Measurements from ENCODE around the gene PHC2. TPM values are rescaled to one million over a fixed set of nuclear protein-coding genes. Genes with fewer than 3 reads are reported as not detected.

Gene PHC2
- total and polyA plus RNA-seq, 2 of the 13 experiments (the other 11 are each of a cell fraction or from before 2014, with no cell fraction given): 52.5 to 84.9 TPM

GRCh38 chr1:33323663-33324477, 107.0 kb downstream of the PHC2 start:
- ATAC-seq: no peak
- in situ Hi-C loops (cut with HindIII; ENCODE audit: extremely low pct_ligation_motif_present, low pct_unique_long_range_greater_than_20kb) (no loop called here), intact Hi-C loops (cut with micrococcal nuclease; ENCODE audit: unreplicated experiment) (no loop called here)
- H3K27me3 ChIP-seq (ENCODE audit: control insufficient read depth in 1 of 2, insufficient read depth in 2 of 2, low read length in 2 of 2): peaks cover 2 to 3% of the 10 kb centered on the region in 2 experiments; a peak in 3 of 5 replicates
- peaks cover 15% of the 10 kb centered on the region; the same call in 1 of the 2 replicates for H4K20me1 ChIP-seq (ENCODE audit: insufficient read depth, low read length)
- CTCF ChIA-PET (ENCODE audit: low intra/inter-chr PET ratio, low total read pairs): no interaction called here
- WGBS (ENCODE audit: low lambda C conversion rate): 92% methylated on average over 12 of the region's 14 CpGs
- POLR2A ChIA-PET: interaction anchor here (1.0 to 1.3 kb wide), 2 partner anchors 10 to 23 kb away, joined by 3 to 4 read pairs; no protein-coding TSS in a partner anchor
- H3K4me1 ChIP-seq (ENCODE audit: insufficient read depth, low read length): no peaks in the 10 kb centered on the region
- H3K4me2 ChIP-seq (ENCODE audit: low read depth, low read length): no peak overlapping the region
- no peaks in the 10 kb centered on the region for H3K79me2 ChIP-seq (ENCODE audit: insufficient read depth, low read length)
- no TSS peak for BruUV-seq (replicated peaks)
- no peaks in the 10 kb centered on the region for H3K9me3 ChIP-seq (ENCODE audit: low read length)
- H2AFZ ChIP-seq (ENCODE audit: low read length): no peak overlapping the region
- H3K9ac ChIP-seq (ENCODE audit: insufficient read depth, low read depth, low read length): no peak overlapping the region
- H3K27ac ChIP-seq (ENCODE audit: extremely low read length, insufficient read depth, low read length): no peak overlapping the region
- TF ChIP-seq RBM22 (optimal IDR thresholded peaks at IDR 0.05; ENCODE audit: low read length) (peak; percentile 24), ZNF562 (CRISPR knock-in tag; IDR thresholded peaks at IDR 0.05; ENCODE audit: borderline replicate concordance) (no peak)
- peaks cover 32 to 61% of the 10 kb centered on the region in 2 experiments for H3K36me3 ChIP-seq (replicated peaks in 1 of 2; ENCODE audit: control insufficient read depth in 1 of 2, insufficient read depth in 2 of 2, low read length in 2 of 2)
- no peak overlapping the region for H3K4me3 ChIP-seq (replicated peaks in 1 of 3; ENCODE audit: insufficient read depth in 1 of 3, low read depth in 2 of 3, low read length in 3 of 3)
- DNase-seq (ENCODE audit: low spot score): no peak
- FAIRE-seq: no peak

GRCh38 chr1:33322870-33323585, 107.9 kb downstream of the PHC2 start:
- Histone ChIP-seq H3K27ac (ENCODE audit: extremely low read length, insufficient read depth, low read length) (no peak overlapping the region), H3K79me2 (ENCODE audit: insufficient read depth, low read length) (no peaks in the 10 kb centered on the region), H3K9ac (ENCODE audit: insufficient read depth, low read depth, low read length) (no peak overlapping the region), H2AFZ (ENCODE audit: low read length) (no peak overlapping the region), H3K4me1 (ENCODE audit: insufficient read depth, low read length) (no peaks in the 10 kb centered on the region), H3K4me2 (ENCODE audit: low read depth, low read length) (no peak overlapping the region), H3K36me3 (replicated peaks in 1 of 2; ENCODE audit: control insufficient read depth in 1 of 2, insufficient read depth in 2 of 2, low read length in 2 of 2) (peaks cover 31 to 53% of the 10 kb centered on the region in 2 experiments), H3K4me3 (replicated peaks in 1 of 3; ENCODE audit: insufficient read depth in 1 of 3, low read depth in 2 of 3, low read length in 3 of 3) (no peak overlapping the region), H3K9me3 (ENCODE audit: low read length) (no peaks in the 10 kb centered on the region), H3K27me3 (ENCODE audit: control insufficient read depth in 1 of 2, insufficient read depth in 2 of 2, low read length in 2 of 2) (peaks cover 2 to 11% of the 10 kb centered on the region in 2 experiments; a peak in 4 of 5 replicates), H4K20me1 (ENCODE audit: insufficient read depth, low read length) (peaks cover 15% of the 10 kb centered on the region; the same call in 1 of the 2 replicates)
- BruUV-seq (replicated peaks): no TSS peak
- CTCF ChIA-PET (ENCODE audit: low intra/inter-chr PET ratio, low total read pairs): no interaction called here
- intact Hi-C loops (cut with micrococcal nuclease; ENCODE audit: unreplicated experiment): no loop called here
- FAIRE-seq (no peak), ATAC-seq (no peak), DNase-seq (ENCODE audit: low spot score) (no peak)
- in situ Hi-C loops (cut with HindIII; ENCODE audit: extremely low pct_ligation_motif_present, low pct_unique_long_range_greater_than_20kb): no loop called here
- POLR2A ChIA-PET: interaction anchor here (0.8 to 1.3 kb wide), 4 partner anchors 9 to 39 kb away, joined by 3 to 4 read pairs (median 3); no protein-coding TSS in a partner anchor
- 94% methylated on average over 10 of the region's 10 CpGs for WGBS (ENCODE audit: low lambda C conversion rate)
- no peak for TF ChIP-seq RNF2 (conservative IDR thresholded peaks at IDR 0.05; ENCODE audit: low read depth)
- TF ChIP-seq TBX2 (CRISPR knock-in tag; IDR thresholded peaks at IDR 0.05; ENCODE audit: borderline replicate concordance): no peak
- TF ChIP-seq NAIF1 (CRISPR knock-in tag; IDR thresholded peaks at IDR 0.05; ENCODE audit: borderline replicate concordance): no peak
- TF ChIP-seq HOXA7 (CRISPR knock-in tag; IDR thresholded peaks at IDR 0.05): no peak
- peak; percentile 18 for TF ChIP-seq TEAD3 (CRISPR knock-in tag; optimal IDR thresholded peaks at IDR 0.05; ENCODE audit: borderline replicate concordance)
- TF ChIP-seq KAT2B (IDR thresholded peaks at IDR 0.05; ENCODE audit: borderline replicate concordance, low read depth, low read length): no peak
- TF ChIP-seq KLF15 (CRISPR knock-in tag; IDR thresholded peaks at IDR 0.05; ENCODE audit: borderline replicate concordance): no peak
- no peak for TF ChIP-seq NRL (CRISPR knock-in tag; IDR thresholded peaks at IDR 0.05; ENCODE audit: borderline replicate concordance)
- no peak for TF ChIP-seq CCDC6 (CRISPR knock-in tag; IDR thresholded peaks at IDR 0.05)
- no peak for TF ChIP-seq ZNF101 (CRISPR knock-in tag; IDR thresholded peaks at IDR 0.05; ENCODE audit: borderline replicate concordance, low read depth)
- TF ChIP-seq ZFP90 (CRISPR knock-in tag; IDR thresholded peaks at IDR 0.05; ENCODE audit: borderline replicate concordance): no peak
- no peak for TF ChIP-seq ZNF614 (CRISPR knock-in tag; IDR thresholded peaks at IDR 0.05; ENCODE audit: borderline replicate concordance)
- TF ChIP-seq ZNF329 (CRISPR knock-in tag; IDR thresholded peaks at IDR 0.05; ENCODE audit: low read depth): no peak
- no peak for TF ChIP-seq ZNF850 (CRISPR knock-in tag; conservative IDR thresholded peaks at IDR 0.05)
- no peak for TF ChIP-seq PTBP1 (IDR thresholded peaks at IDR 0.05; ENCODE audit: low read depth, low read length, poor library complexity, severe bottlenecking)

All from HepG2 (cell line).